ENCODE data around the gene NPIPA5.
"Not testable (repeated sequence)": the region's sequence is repeated elsewhere in the genome, so short reads cannot be mapped to it uniquely, and the experiment has no call there.

The NPIPA5 gene

GRCh38 chr16:15378194-15378593 is at the start of gene NPIPA5:
TSS of gene NPIPA5 (minus strand) at chr16:15378294. CDS start at chr16:15378294, 0 bp downstream.
- intact Hi-C loops (cut with DNase I); DNase-seq: not testable (repeated sequence)

- intact Hi-C loops (cut with DNase I), result no loop called here
- DNase-seq, result peak; percentile 46 to 88 (median 74)
Observed at GRCh38 chr16:15427648-15428239, 49.6 kb upstream of the NPIPA5 start.

GRCh38 chr16:15426796-15427195 is 48.7 kb upstream of the NPIPA5 start:
- intact Hi-C loops (cut with DNase I), result no loop called here
- no peak for DNase-seq

- no peak for DNase-seq
- intact Hi-C loops (cut with DNase I), result no loop called here
Observed at GRCh38 chr16:15425861-15426260, 47.8 kb upstream of the NPIPA5 start.

GRCh38 chr16:15422222-15422621 is 44.1 kb upstream of the NPIPA5 start:
- no peak for DNase-seq
- intact Hi-C loops (cut with DNase I), result no loop called here

GRCh38 chr16:15421696-15422095 is 43.6 kb upstream of the NPIPA5 start:
- intact Hi-C loops (cut with DNase I); DNase-seq: not testable (repeated sequence)

- intact Hi-C loops (cut with DNase I), result no loop called here
- DNase-seq, result no peak
Observed at GRCh38 chr16:15418206-15418605, 40.1 kb upstream of the NPIPA5 start.

- no peak for DNase-seq
- intact Hi-C loops (cut with DNase I), result no loop called here
Observed at GRCh38 chr16:15417197-15417596, 39.1 kb upstream of the NPIPA5 start.

GRCh38 chr16:15415511-15415985 is 37.5 kb upstream of the NPIPA5 start:
- intact Hi-C loops (cut with DNase I), result no loop called here
- no peak for DNase-seq

- intact Hi-C loops (cut with DNase I); DNase-seq: not testable (repeated sequence)
Observed at GRCh38 chr16:15409476-15409875, 31.4 kb upstream of the NPIPA5 start.

GRCh38 chr16:15407756-15408155 is 29.7 kb upstream of the NPIPA5 start:
- intact Hi-C loops (cut with DNase I); DNase-seq: not testable (repeated sequence)

GRCh38 chr16:15404792-15405191 is 26.7 kb upstream of the NPIPA5 start:
- no peak for DNase-seq
- intact Hi-C loops (cut with DNase I), result no loop called here

- intact Hi-C loops (cut with DNase I); DNase-seq: not testable (repeated sequence)
Observed at GRCh38 chr16:15404091-15404490, 26.0 kb upstream of the NPIPA5 start.

GRCh38 chr16:15403392-15403995 is 25.4 kb upstream of the NPIPA5 start:
- intact Hi-C loops (cut with DNase I), result no loop called here
- no peak for DNase-seq

GRCh38 chr16:15401972-15402371 is 23.9 kb upstream of the NPIPA5 start:
- DNase-seq, result no peak
- intact Hi-C loops (cut with DNase I), result no loop called here

GRCh38 chr16:15400314-15400713 is 22.2 kb upstream of the NPIPA5 start:
- DNase-seq; intact Hi-C loops (cut with DNase I): not testable (repeated sequence)

- no peak for DNase-seq
- intact Hi-C loops (cut with DNase I), result no loop called here
Observed at GRCh38 chr16:15399317-15399716, 21.2 kb upstream of the NPIPA5 start.

- intact Hi-C loops (cut with DNase I), result no loop called here
- DNase-seq, result no peak
Observed at GRCh38 chr16:15398618-15399316, 20.7 kb upstream of the NPIPA5 start.

- intact Hi-C loops (cut with DNase I), result no loop called here
- DNase-seq, result no peak
Observed at GRCh38 chr16:15396948-15397594, 19.0 kb upstream of the NPIPA5 start.

GRCh38 chr16:15396509-15396829 is 18.4 kb upstream of the NPIPA5 start:
- intact Hi-C loops (cut with DNase I); DNase-seq: not testable (repeated sequence)
